Hindlimb muscle (tissue), 1 donor: ENCODE measurements around the gene ARL14EPL. TPM values are rescaled to one million over a fixed set of nuclear protein-coding genes. Genes with fewer than 3 reads are reported as not detected.
A peak's percentile ranks its signal among the peaks of the same experiment; 100 is the strongest.
"Not testable (repeated sequence)": the region's sequence is repeated elsewhere in the genome, so short reads cannot be mapped to it uniquely, and the experiment has no call there.

ENCODE experiments used
- DNase-seq: peaks from one replicate; pipeline ENCODE4 v3.0.0-alpha.2; 2013
- polyA plus RNA-seq: library from polyadenylated mRNA; unstranded; fragments of 120-200 nt; gene quantifications from one replicate; pipeline ENCODE4 v1.2.1, GENCODE V29; 2013; ENCODE audit not compliant: insufficient read length

The ARL14EPL gene
- polyA plus RNA-seq, 1 donor: 0.10 TPM

- DNase-seq: no peak
Observed at GRCh38 chr5:116058346-116058936, 26.2 kb downstream of the ARL14EPL start.

GRCh38 chr5:116062352-116062751 is 30.1 kb downstream of the ARL14EPL start:
- no peak for DNase-seq

- DNase-seq: no peak
Observed at GRCh38 chr5:116063950-116064349, 31.7 kb downstream of the ARL14EPL start.

- peak; percentile 65 for DNase-seq
Observed at GRCh38 chr5:116068028-116068632, 35.9 kb downstream of the ARL14EPL start.

GRCh38 chr5:116071211-116071610 is 38.9 kb downstream of the ARL14EPL start:
- DNase-seq: no peak

GRCh38 chr5:116075191-116075831 is 43.0 kb downstream of the ARL14EPL start:
- no peak for DNase-seq

GRCh38 chr5:116076496-116076895 is 44.2 kb downstream of the ARL14EPL start:
- DNase-seq: no peak

- DNase-seq: no peak
Observed at GRCh38 chr5:116078199-116078598, 45.9 kb downstream of the ARL14EPL start.

- peak; percentile 8 for DNase-seq
Observed at GRCh38 chr5:116084287-116084691, 52.0 kb downstream of the ARL14EPL start.

- DNase-seq: peak; percentile 84
Observed at GRCh38 chr5:116084871-116085715, 52.8 kb downstream of the ARL14EPL start, which contains the start of gene COMMD10. Gene COMMD10 (plus strand): TSS chr5:116085025.

GRCh38 chr5:116086309-116086708 is 54.0 kb downstream of the ARL14EPL start:
- not testable (repeated sequence) for DNase-seq

GRCh38 chr5:116088062-116088461 is 55.8 kb downstream of the ARL14EPL start:
- no peak for DNase-seq

GRCh38 chr5:116090302-116090701 is 58.0 kb downstream of the ARL14EPL start:
- no peak for DNase-seq

GRCh38 chr5:116091416-116091815 is 59.1 kb downstream of the ARL14EPL start:
- no peak for DNase-seq

GRCh38 chr5:116097301-116097700 is 65.0 kb downstream of the ARL14EPL start:
- no peak for DNase-seq

GRCh38 chr5:116098998-116099397 is 66.7 kb downstream of the ARL14EPL start:
- DNase-seq: no peak

- DNase-seq: not testable (repeated sequence)
Observed at GRCh38 chr5:116104941-116105340, 72.7 kb downstream of the ARL14EPL start.

Other genes starting within 250 kb of the ARL14EPL start
- gene CDO1, start 215.8 kb upstream of the ARL14EPL start, polyA plus RNA-seq: 15.4 TPM
- 48.4 TPM for gene ATG12, start 190.9 kb upstream of the ARL14EPL start, polyA plus RNA-seq
- gene AP3S1, start 190.5 kb upstream of the ARL14EPL start, polyA plus RNA-seq: 87.2 TPM
- 4.1 TPM for gene LVRN, start 70.0 kb upstream of the ARL14EPL start, polyA plus RNA-seq
- gene COMMD10, start 52.6 kb downstream of the ARL14EPL start, polyA plus RNA-seq: 23.9 TPM